ENCODE results near the gene CPT1B. TPM values are rescaled to one million over a fixed set of nuclear protein-coding genes. Genes with fewer than 3 reads are reported as not detected.

Gene CPT1B
- total RNA-seq, 2 donors from 2014 or later = 85.3 to 88.0 TPM

DNA sequence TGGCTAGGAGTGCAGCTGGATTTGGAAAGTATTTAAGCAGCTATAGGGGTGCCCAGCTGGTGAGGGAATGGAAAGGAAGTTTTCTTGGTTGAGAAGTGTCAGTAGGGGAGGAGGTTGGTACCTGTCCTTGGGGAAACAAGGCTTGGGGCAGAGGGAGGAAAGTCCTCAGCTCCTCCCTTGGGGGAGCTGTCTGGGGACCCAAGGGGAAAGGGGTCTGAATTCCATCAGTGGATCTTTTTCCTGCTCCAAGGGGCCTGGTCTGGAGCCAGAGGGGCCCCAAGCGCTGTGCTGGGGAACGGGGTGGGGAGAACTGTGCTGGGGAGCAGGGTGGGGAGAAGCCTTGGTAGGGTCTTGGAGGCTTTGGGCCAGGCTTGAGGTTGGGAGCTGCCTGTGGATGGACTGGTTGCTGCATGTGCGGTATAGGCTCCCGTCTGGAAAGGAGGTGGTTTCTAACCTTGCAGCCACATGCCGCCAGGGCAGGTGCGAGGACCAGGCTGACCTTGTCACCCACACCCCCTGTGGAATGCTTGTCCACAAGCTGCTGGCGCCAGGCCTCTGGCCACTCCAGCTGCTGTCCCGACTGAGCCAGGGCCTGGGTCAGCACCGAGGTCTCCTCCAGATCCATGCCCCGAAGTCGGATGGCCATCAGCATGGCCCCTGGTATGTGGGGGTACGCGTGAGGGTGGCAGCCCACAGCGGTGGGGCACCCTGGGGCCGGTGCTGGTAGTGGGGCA is 49.4 kb downstream of the CPT1B start:
- peak overlapping the region; percentile 19 for H3K27ac Mint-ChIP-seq
- no peak for DNase-seq
- H3K27me3 Mint-ChIP-seq (ENCODE audit: low read depth) = no peaks in the 10 kb centered on the region
- H3K36me3 Mint-ChIP-seq (ENCODE audit: insufficient read depth in 2 of 2) = peaks cover 13 to 18% of the 10 kb centered on the region in 2 donors
- H3K4me3 Mint-ChIP-seq = peak overlapping the region; percentile 90 to 96
- ATAC-seq (replicated peaks in 1 of 2) = no peak
- H3K4me1 Mint-ChIP-seq (ENCODE audit: low read depth) = peaks cover 45% of the 10 kb centered on the region
- no peaks in the 10 kb centered on the region for H3K9me3 Mint-ChIP-seq

DNA sequence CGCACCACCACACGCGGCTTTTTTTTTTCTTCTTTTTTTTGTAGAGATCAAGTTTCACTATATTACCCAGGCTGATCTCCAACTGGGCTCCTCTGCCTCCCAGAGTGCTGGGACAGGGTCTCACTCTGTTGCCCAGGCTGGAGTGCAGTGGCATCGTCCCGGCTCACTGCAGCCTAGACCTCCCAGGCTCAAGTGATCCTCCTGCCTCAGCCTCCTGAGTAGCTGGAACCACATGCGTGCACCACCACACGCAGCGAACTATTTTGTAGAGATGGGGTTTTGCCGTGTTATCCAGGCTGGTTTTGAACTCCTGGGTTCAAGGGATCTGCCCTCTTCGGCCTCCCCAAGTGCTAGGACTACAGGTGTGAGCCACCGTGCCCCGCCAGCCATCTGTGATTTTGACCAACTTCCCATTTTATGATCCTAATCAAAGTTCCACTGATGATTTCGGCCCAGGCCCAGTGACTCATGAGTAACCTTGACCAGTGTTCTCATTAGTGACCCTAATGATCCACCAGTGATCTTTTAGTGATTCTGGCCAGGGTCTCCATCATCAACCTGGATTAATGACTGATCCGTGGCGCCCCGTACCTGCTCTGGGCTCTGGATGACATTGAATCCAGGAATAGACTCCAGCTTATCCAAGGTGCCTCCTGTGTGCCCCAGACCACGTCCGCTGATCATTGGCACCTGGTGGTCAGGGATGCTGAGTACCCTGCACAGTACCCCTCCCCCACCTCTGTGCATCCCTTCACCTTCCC is 50.1 kb downstream of the CPT1B start:
- ATAC-seq (replicated peaks in 1 of 2) (no peak), DNase-seq (no peak)
- peak overlapping the region; percentile 93 for H3K27ac Mint-ChIP-seq
- H3K9me3 Mint-ChIP-seq = no peaks in the 10 kb centered on the region
- peak overlapping the region; percentile 90 to 96 for H3K4me3 Mint-ChIP-seq
- peaks cover 13 to 20% of the 10 kb centered on the region in 2 donors for H3K36me3 Mint-ChIP-seq (ENCODE audit: insufficient read depth in 2 of 2)
- no peaks in the 10 kb centered on the region for H3K27me3 Mint-ChIP-seq (ENCODE audit: low read depth)
- peaks cover 45% of the 10 kb centered on the region for H3K4me1 Mint-ChIP-seq (ENCODE audit: low read depth)

- H3K4me1 Mint-ChIP-seq (ENCODE audit: low read depth) = peaks cover 39% of the 10 kb centered on the region
- ATAC-seq (replicated peaks in 1 of 2) = peak; percentile 6 to 14
- DNase-seq = peak; percentile 71 to 72
Measured at GRCh38 chr22:50526834-50527801, 51.1 kb downstream of the CPT1B start.

DNA sequence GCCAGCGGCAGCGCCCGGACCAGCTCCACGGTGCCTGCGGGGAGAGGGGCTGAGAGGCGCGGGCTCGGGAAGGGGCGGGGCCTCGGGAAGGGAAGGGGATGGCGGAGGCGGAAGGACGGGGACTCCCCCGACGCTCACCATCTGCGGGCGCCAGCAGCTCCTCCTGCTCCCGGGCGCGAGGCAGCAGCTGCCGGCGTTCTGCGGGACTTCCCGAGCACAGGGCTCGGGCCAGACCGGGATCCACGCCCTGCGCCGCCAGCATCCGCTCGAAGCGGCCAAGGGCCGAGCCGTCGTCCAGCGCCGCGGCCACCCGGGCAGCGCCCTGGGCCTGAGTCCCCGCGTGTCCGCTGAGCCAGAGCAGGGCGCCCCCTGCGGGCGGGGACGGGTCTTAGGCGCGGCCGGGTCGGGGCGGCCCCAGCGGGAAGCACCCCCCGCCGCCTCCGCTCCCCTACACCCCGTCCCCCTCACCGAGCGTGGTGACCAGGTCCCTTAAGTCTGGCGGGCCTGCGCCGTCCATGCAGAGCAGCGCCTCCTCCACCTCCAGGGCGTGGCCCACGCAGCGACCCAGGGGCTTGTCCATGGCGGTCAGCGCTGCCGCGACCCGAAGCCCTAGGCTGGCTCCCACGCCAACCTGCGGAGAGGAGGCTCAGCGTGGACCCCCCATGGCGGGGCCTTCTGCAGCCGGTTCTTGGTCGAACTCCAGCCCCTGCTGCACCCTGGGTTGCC is 52.0 kb downstream of the CPT1B start:
- ATAC-seq (replicated peaks in 1 of 2) (peak; percentile 46 to 55), DNase-seq (peak; percentile 94)
- Mint-ChIP-seq H3K4me3 (peak overlapping the region; percentile 90 to 96), H3K36me3 (ENCODE audit: insufficient read depth in 2 of 2) (peaks cover 13 to 14% of the 10 kb centered on the region in 2 donors), H3K4me1 (ENCODE audit: low read depth) (peaks cover 39% of the 10 kb centered on the region), H3K27ac (peak overlapping the region; percentile 93), H3K9me3 (no peaks in the 10 kb centered on the region), H3K27me3 (ENCODE audit: low read depth) (no peaks in the 10 kb centered on the region)

More at GRCh38 chr22:50526834-50527801, 51.1 kb downstream of the CPT1B start:
- peak overlapping the region; percentile 90 to 96 for H3K4me3 Mint-ChIP-seq
- peaks cover 13 to 14% of the 10 kb centered on the region in 2 donors for H3K36me3 Mint-ChIP-seq (ENCODE audit: insufficient read depth in 2 of 2)
- H3K9me3 Mint-ChIP-seq = no peaks in the 10 kb centered on the region
- H3K27me3 Mint-ChIP-seq (ENCODE audit: low read depth) = no peaks in the 10 kb centered on the region
- peak overlapping the region; percentile 93 for H3K27ac Mint-ChIP-seq

GRCh38 chr22:50525858-50526107 is 52.4 kb downstream of the CPT1B start:
- Mint-ChIP-seq H3K27me3 (ENCODE audit: low read depth) (no peaks in the 10 kb centered on the region), H3K9me3 (no peaks in the 10 kb centered on the region), H3K4me1 (ENCODE audit: low read depth) (peaks cover 39% of the 10 kb centered on the region), H3K4me3 (peak overlapping the region; percentile 90 to 96), H3K27ac (peak overlapping the region; percentile 14), H3K36me3 (ENCODE audit: insufficient read depth in 2 of 2) (peaks cover 12 to 13% of the 10 kb centered on the region in 2 donors)
- ATAC-seq (replicated peaks in 1 of 2) (no peak), DNase-seq (no peak)

- peak; percentile 99 for DNase-seq
- Mint-ChIP-seq H3K36me3 (ENCODE audit: insufficient read depth in 2 of 2) (peaks cover 11 to 14% of the 10 kb centered on the region in 2 donors), H3K27ac (peak within 1 kb of the TSS; percentile 94), H3K4me1 (ENCODE audit: low read depth) (peaks cover 39% of the 10 kb centered on the region), H3K27me3 (ENCODE audit: low read depth) (no peaks in the 10 kb centered on the region), H3K4me3 (peak within 1 kb of the TSS; percentile 90 to 96), H3K9me3 (no peaks in the 10 kb centered on the region)
- peak; percentile 56 to 61 for ATAC-seq (replicated peaks in 1 of 2)
Measured at GRCh38 chr22:50525104-50525857, 52.9 kb downstream of the CPT1B start, which contains the start of gene SCO2. Gene SCO2, minus strand, starts transcription at chr22:50525598. Its CDS starts 1,187 bp downstream, at chr22:50524411.

GRCh38 chr22:50524676-50525103 is 53.5 kb downstream of the CPT1B start:
- Mint-ChIP-seq H3K9me3 (no peaks in the 10 kb centered on the region), H3K27ac (peak overlapping the region; percentile 94), H3K4me1 (ENCODE audit: low read depth) (peaks cover 39% of the 10 kb centered on the region), H3K27me3 (ENCODE audit: low read depth) (no peaks in the 10 kb centered on the region), H3K4me3 (peak overlapping the region; percentile 90 to 96), H3K36me3 (ENCODE audit: insufficient read depth in 2 of 2) (peaks cover 11 to 20% of the 10 kb centered on the region in 2 donors)
- no peak for ATAC-seq (replicated peaks in 1 of 2)
- DNase-seq = no peak

DNA sequence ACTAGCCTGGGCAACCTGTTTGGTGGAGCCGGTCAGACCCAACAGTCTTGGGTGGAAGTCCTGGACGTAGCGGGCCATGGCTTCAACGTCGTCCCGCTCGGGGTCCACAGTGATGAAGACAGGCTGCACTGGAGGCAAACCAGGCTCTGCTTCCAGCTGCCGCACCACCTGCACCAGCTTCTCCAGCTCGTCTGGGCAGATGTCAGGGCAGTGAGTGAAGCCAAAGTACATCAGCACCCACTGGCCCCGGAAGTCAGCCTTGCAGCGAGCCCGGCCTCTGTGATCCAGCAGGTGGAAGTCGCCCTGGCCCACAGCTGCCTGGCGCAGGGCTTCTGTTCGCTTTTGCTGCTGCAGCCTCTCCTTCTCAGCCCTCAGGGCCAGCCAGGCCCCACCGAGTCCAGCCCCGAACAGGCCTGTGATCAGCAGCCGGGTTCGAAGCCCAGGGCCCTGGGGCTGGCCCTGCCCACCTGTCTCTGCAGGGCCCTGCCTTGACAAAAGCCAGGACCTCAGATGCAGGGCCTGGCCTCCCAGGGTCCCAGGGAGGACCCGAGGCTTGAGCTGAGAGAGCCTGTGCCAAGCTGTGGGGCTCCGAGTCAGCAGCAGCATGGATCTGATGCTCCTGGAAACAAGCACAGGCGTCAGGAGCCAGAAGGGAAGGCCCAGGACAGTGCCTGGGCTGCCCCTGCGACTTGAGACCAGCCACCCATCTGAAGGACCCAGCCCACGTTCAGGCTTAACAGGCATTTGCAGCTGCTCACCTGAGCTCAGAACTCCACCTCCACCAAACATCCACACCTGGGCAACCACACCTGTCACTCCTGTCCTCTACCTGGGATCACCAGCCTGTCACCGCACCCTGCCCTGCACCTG is 54.2 kb downstream of the CPT1B start:
- peaks cover 11 to 24% of the 10 kb centered on the region in 2 donors for H3K36me3 Mint-ChIP-seq (ENCODE audit: insufficient read depth in 2 of 2)
- ATAC-seq (replicated peaks in 1 of 2) (no peak), DNase-seq (no peak)
- peak overlapping the region; percentile 90 to 96 for H3K4me3 Mint-ChIP-seq
- peaks cover 39% of the 10 kb centered on the region for H3K4me1 Mint-ChIP-seq (ENCODE audit: low read depth)
- H3K27me3 Mint-ChIP-seq (ENCODE audit: low read depth) = no peaks in the 10 kb centered on the region
- peak overlapping the region; percentile 94 for H3K27ac Mint-ChIP-seq
- no peaks in the 10 kb centered on the region for H3K9me3 Mint-ChIP-seq

GRCh38 chr22:50523458-50523805 is 54.8 kb downstream of the CPT1B start:
- Mint-ChIP-seq H3K4me3 (peak overlapping the region; percentile 29 to 96), H3K9me3 (no peaks in the 10 kb centered on the region), H3K27me3 (ENCODE audit: low read depth) (no peaks in the 10 kb centered on the region), H3K36me3 (ENCODE audit: insufficient read depth in 2 of 2) (peaks cover 9 to 22% of the 10 kb centered on the region in 2 donors), H3K27ac (no peak overlapping the region), H3K4me1 (ENCODE audit: low read depth) (peaks cover 34% of the 10 kb centered on the region)
- no peak for DNase-seq
- no peak for ATAC-seq (replicated peaks in 1 of 2)

GRCh38 chr22:50522806-50523438 is 55.3 kb downstream of the CPT1B start:
- no peaks in the 10 kb centered on the region for H3K9me3 Mint-ChIP-seq
- no peak overlapping the region for H3K27ac Mint-ChIP-seq
- peak overlapping the region; percentile 29 for H3K4me3 Mint-ChIP-seq
- H3K36me3 Mint-ChIP-seq (ENCODE audit: insufficient read depth in 2 of 2) = peaks cover 5 to 21% of the 10 kb centered on the region in 2 donors
- DNase-seq (no peak), ATAC-seq (replicated peaks in 1 of 2) (no peak)
- H3K27me3 Mint-ChIP-seq (ENCODE audit: low read depth) = no peaks in the 10 kb centered on the region
- H3K4me1 Mint-ChIP-seq (ENCODE audit: low read depth) = peaks cover 31% of the 10 kb centered on the region
